Kidney (tissue), 14 donors: ENCODE measurements around the gene COL9A1. TPM values are rescaled to one million over a fixed set of nuclear protein-coding genes. Genes with fewer than 3 reads are reported as not detected.

Source experiments
- DNase-seq, 5 donors: peaks; one replicate each; pipeline ENCODE4 v3.0.0-alpha.2; 2013 to 2020
- FAIRE-seq: peaks from 2 replicates; lab custom pipeline; 2012; peaks lifted over from hg19 to GRCh38; lab: Jason Lieb, UNC
- H3K27ac ChIP-seq, 2 donors: one replicate each; pipeline ENCODE4 v1.7.0; 2013; ENCODE audit warnings: low read depth in 2 of 2, low read length in 2 of 2, inconsistent platforms in 1 of 2
- H3K27me3 ChIP-seq: one replicate; pipeline ENCODE4 v1.7.1; 2013; ENCODE audit warnings: low read length, inconsistent platforms; ENCODE audit not compliant: control insufficient read depth, insufficient read depth
- H3K36me3 ChIP-seq, 3 donors: one replicate each; pipeline versions ENCODE4 v1.7.0 to v1.7.1; 2013; ENCODE audit warnings: low read length in 3 of 3, control low read depth in 1 of 3, inconsistent platforms in 1 of 3; ENCODE audit not compliant: insufficient read depth in 3 of 3, control insufficient read depth in 2 of 3
- H3K4me1 ChIP-seq, 3 donors: one replicate each; pipeline versions ENCODE4 v1.7.0 to v1.7.1; 2013; ENCODE audit warnings: low read length in 3 of 3, inconsistent platforms in 1 of 3, low read depth in 1 of 3; ENCODE audit not compliant: control insufficient read depth in 2 of 3, insufficient read depth in 2 of 3
- H3K4me3 ChIP-seq, 3 donors: one replicate each; pipeline versions ENCODE4 v1.7.0 to v1.8.1; 2013; ENCODE audit warnings: low read length in 3 of 3, control low read depth in 1 of 3, inconsistent platforms in 1 of 3
- H3K9ac ChIP-seq, 3 donors: one replicate each; pipeline versions ENCODE4 v1.7.0 to v1.7.1; 2013; ENCODE audit warnings: low read length in 3 of 3, control low read depth in 1 of 3, inconsistent platforms in 1 of 3
- H3K9me3 ChIP-seq, 3 donors: one replicate each; pipeline versions ENCODE4 v1.7.0 to v1.7.1; 2013; ENCODE audit warnings: low read length in 3 of 3, control low read depth in 1 of 3, inconsistent platforms in 1 of 3; ENCODE audit not compliant: control insufficient read depth in 2 of 3, insufficient read depth in 1 of 3
- CTCF ChIP-seq: IDR thresholded peaks from 3 replicates; pipeline ENCODE4 v1.5.1; 2012; ENCODE audit warnings: mild to moderate bottlenecking, moderate library complexity, borderline replicate concordance; ENCODE audit not compliant: insufficient read depth; ENCODE audit errors: extremely low read depth
- intact Hi-C: fragments of 100-400 bp; cut with DNase I; formaldehyde crosslinking; loops from one replicate; pipeline ENCODE4 v1.11.1; 2022
- polyA plus RNA-seq: library from polyadenylated mRNA; stranded (reverse); fragments of 350-450 nt; fragmentation: Illumina TruSeq; extraction: RNeasy Lipid Tissue Mini Kit (QIAGEN cat#74804); gene quantifications from one replicate; pipeline ENCODE4 v1.2.3, GENCODE V29; 2014; ENCODE audit warnings: low read depth, low replicate concordance; ENCODE audit not compliant: insufficient read depth
- total RNA-seq: library from RNA; stranded (reverse); fragmentation: NEBNext Ultra II Directional; extraction: Animal tissue kit (Norgen Biotek cat#: 25700); gene quantifications from one replicate; pipeline ENCODE4 v1.2.1, GENCODE V29; 2021
- donor health status: control.
- donor health status: control.
- donor health status: control.
- donor health status: control.
- donor health status: control.
- donor health status: DM: yes; HTN: yes; CAD: no.
- donor health status: Normal renal cell carcinoma (clear cell type).

COL9A1 gene
- total and polyA plus RNA-seq, 2 donors from 2014 or later: 0.19 to 0.22 TPM

- intact Hi-C loops: no loop called here
- no peak for TF ChIP-seq CTCF
- no peak overlapping the region for H3K9ac ChIP-seq
- no peaks in the 10 kb centered on the region for H3K36me3 ChIP-seq
- H3K4me1 ChIP-seq: no peaks in the 10 kb centered on the region
- no peak overlapping the region for H3K27ac ChIP-seq
- FAIRE-seq (no peak), DNase-seq (no peak)
- H3K27me3 ChIP-seq: no peaks in the 10 kb centered on the region
- H3K4me3 ChIP-seq: no peak overlapping the region
- no peaks in the 10 kb centered on the region for H3K9me3 ChIP-seq
These were observed 82.8 kb downstream of the COL9A1 start for GRCh38 chr6:70219943-70220613.

- no peak for TF ChIP-seq CTCF
- intact Hi-C loops: no loop called here
These were observed 86.1 kb downstream of the COL9A1 start for GRCh38 chr6:70216767-70217166.

GRCh38 chr6:70215460-70216108 is 87.3 kb downstream of the COL9A1 start:
- FAIRE-seq (no peak), DNase-seq (no peak)
- intact Hi-C loops: no loop called here
- Histone ChIP-seq H3K36me3 (no peaks in the 10 kb centered on the region), H3K4me3 (no peak overlapping the region), H3K9me3 (no peaks in the 10 kb centered on the region), H3K4me1 (no peaks in the 10 kb centered on the region), H3K9ac (no peak overlapping the region), H3K27me3 (no peaks in the 10 kb centered on the region), H3K27ac (no peak overlapping the region)
- no peak for TF ChIP-seq CTCF

More at GRCh38 chr6:70216767-70217166, 86.1 kb downstream of the COL9A1 start:
- H3K27me3 ChIP-seq: no peaks in the 10 kb centered on the region
- no peak overlapping the region for H3K9ac ChIP-seq
- DNase-seq: no peak
- no peaks in the 10 kb centered on the region for H3K4me1 ChIP-seq
- H3K9me3 ChIP-seq: no peaks in the 10 kb centered on the region
- no peak overlapping the region for H3K27ac ChIP-seq
- H3K36me3 ChIP-seq: no peaks in the 10 kb centered on the region
- no peak for FAIRE-seq
- no peak overlapping the region for H3K4me3 ChIP-seq
